ENCODE data around the gene RSKR. TPM values are rescaled to one million over a fixed set of nuclear protein-coding genes. Genes with fewer than 3 reads are reported as not detected.
A peak's percentile ranks its signal among the peaks of the same experiment; 100 is the strongest.

The RSKR gene
- total RNA-seq, 1 experiment from 2014 or later, result 5.0 TPM

DNA sequence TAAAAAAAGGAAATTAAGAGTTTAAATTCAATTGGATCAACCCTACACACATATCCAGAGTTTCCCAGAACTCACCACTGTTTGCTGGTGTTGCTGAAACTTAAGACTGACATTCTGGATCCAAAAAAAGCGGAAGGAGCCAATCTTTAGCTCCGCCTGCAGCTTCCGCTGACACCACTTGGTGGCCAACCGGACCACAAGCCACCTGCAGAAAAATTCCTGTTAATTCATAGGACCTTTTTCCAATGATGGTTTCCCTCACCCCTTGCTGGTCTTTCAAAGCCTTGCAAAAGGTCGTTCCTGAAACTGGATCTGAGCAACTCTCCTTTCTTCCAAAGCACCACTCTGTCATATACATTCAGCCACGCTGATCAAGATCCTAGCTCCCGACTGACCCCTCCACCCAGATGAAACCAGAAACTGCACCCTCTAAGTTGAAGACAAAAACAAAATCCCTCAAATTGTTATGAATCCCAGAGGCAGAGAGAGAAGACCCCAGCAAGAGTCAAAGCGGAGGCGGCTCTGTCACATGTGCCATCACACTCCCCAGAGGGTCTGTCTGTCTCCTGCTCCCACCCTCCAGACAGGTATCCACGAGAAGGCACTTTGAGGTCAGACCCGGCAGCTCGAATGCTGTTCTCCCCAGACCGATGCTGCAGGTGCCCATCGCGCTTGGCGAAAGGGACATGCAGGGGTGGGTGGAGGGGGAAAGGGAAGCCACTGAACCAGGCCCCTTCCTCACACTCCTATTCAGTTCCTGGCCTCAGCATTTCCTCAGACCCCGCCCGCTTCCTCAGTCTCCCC, 30.2 kb upstream of the RSKR start:
- Histone ChIP-seq H3K9me3 (replicated peaks) (no peaks in the 10 kb centered on the region), H3K4me1 (replicated peaks) (peaks cover 15% of the 10 kb centered on the region), H3K27ac (no peak overlapping the region), H3K4me3 (peak overlapping the region; percentile 59), H3K36me3 (peaks cover 65% of the 10 kb centered on the region), H3K27me3 (replicated peaks) (no peaks in the 10 kb centered on the region)
- peak in 1 of 2 experiments; percentile 51 for DNase-seq (ENCODE audit: low read depth in 1 of 2, low spot score in 2 of 2)

DNA sequence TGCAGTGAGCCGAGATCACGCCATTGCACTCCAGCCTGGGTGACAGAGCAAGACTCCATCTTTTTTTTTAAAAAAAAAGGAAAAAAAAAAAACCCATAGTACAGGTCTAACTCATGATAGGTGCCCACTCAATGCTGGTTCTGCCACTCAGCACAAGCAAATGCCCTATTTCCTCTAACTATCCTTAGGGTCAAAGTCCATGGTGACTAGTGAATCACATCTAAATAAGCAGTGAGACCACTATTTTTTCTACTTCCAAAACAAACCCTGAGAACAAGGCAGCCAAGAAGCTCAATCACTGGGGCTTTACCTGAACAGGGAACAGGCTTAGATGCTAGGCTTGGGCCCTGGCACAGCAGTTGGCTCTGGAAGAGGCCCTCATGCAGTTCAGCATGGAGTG, 27.6 kb upstream of the RSKR start:
- no peak overlapping the region for H3K27ac ChIP-seq
- no peaks in the 10 kb centered on the region for H3K27me3 ChIP-seq (replicated peaks)
- no peak overlapping the region for H3K4me3 ChIP-seq
- DNase-seq (ENCODE audit: low read depth in 1 of 2, low spot score in 2 of 2), result no peak
- H3K9me3 ChIP-seq (replicated peaks), result no peaks in the 10 kb centered on the region
- peaks cover 10% of the 10 kb centered on the region for H3K4me1 ChIP-seq (replicated peaks)
- peaks cover 76% of the 10 kb centered on the region for H3K36me3 ChIP-seq

DNA sequence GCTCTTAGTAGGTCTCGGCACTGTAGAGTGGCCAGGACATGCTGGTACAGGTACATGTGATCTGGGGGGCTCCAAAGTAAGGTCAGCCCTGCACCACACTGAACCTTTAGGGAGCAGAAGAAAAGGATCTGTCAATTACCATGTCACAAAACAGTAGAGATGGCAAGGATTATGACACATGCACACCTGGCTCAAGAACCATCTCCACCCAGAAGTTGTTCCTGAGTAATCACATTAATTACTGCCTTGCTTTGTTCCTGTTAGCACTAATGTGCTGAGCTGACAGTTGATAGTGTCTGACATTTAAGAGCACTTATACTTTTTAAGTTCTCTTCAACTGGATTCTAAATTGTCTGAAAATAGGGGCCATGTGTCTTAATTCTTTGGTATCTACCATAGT, 21.5 kb upstream of the RSKR start:
- Histone ChIP-seq H3K27me3 (replicated peaks) (no peaks in the 10 kb centered on the region), H3K9me3 (replicated peaks) (no peaks in the 10 kb centered on the region), H3K36me3 (peaks cover 95% of the 10 kb centered on the region), H3K4me1 (replicated peaks) (no peaks in the 10 kb centered on the region), H3K27ac (no peak overlapping the region), H3K4me3 (no peak overlapping the region)
- no peak for DNase-seq (ENCODE audit: low read depth in 1 of 2, low spot score in 2 of 2)

DNA sequence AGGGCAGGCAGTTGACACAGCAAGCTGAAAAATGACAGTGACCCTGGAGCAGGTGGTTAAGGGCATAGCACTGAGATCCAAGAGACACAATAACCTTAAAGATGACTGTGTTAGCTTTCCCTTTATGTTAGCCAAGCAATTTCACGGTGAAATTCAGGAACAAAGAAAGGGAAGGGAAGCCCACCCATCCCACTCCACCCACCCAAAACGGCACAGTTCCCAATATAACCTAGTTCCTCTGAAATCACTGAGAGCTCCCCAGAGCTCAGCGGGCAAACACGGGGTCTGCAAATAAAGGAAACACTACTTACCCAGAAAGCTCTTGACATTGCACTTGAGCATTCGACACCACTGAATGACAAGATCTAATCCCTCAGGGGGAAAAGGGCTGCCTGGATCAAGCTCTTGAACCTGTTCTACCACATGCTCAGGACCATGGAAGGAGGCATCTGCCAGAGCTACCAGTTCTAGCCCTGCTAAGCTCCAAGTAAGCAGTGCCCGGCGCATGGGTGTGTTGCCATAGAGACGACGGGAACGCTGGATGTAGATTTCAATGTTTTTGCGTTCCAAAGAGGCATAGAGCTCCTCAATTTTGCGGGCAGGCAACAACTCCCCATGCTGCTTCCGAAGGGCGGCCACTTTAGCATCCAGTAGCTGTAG, 20.4 kb upstream of the RSKR start:
- Histone ChIP-seq H3K27me3 (replicated peaks) (no peaks in the 10 kb centered on the region), H3K27ac (no peak overlapping the region), H3K9me3 (replicated peaks) (no peaks in the 10 kb centered on the region), H3K4me3 (no peak overlapping the region), H3K4me1 (replicated peaks) (no peaks in the 10 kb centered on the region), H3K36me3 (peaks cover 95% of the 10 kb centered on the region)
- DNase-seq (ENCODE audit: low read depth in 1 of 2, low spot score in 2 of 2), result no peak

DNA sequence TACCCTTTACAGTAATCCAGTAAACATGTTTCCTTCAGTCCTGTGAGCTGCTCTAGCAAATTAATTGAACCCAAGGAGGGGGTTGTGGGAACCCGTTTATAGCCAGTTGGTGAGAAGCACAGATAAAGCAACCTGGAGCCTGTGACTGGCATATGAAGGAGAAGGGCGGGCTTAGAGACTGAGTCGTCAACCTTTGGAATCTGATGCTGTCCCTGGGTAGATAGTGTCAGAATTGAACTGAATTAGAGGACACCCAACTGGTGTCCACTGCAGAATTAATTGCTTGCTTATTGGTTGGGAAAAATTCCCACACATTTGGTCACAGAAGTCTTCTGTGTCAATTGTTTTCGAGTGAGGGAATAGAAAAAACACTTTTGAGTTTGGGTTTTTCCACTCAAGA, 12.8 kb upstream of the RSKR start:
- Histone ChIP-seq H3K27ac (no peak overlapping the region), H3K4me1 (replicated peaks) (no peaks in the 10 kb centered on the region), H3K4me3 (no peak overlapping the region), H3K36me3 (peaks cover 77% of the 10 kb centered on the region), H3K27me3 (replicated peaks) (no peaks in the 10 kb centered on the region), H3K9me3 (replicated peaks) (no peaks in the 10 kb centered on the region)
- DNase-seq (ENCODE audit: low read depth in 1 of 2, low spot score in 2 of 2), result no peak

DNA sequence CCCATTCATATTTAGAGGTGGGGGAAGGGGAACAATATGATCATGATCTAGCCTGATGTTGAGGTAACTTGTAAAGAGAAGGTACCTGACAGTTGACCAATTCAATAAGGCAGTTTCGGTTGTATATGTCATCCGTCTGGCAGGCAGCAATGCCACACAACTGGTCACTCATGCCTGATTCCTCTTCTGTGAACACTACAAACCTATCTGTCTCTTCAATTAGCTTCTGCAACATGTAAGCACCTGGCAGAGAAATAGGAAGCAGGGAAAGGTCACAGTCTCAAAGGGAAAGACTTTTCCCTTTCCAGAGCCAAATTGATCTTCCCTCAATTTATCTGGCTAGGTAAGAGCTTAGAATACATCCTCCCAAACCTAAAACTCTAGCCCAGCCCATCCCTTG, 10.2 kb upstream of the RSKR start:
- H3K27ac ChIP-seq, result no peak overlapping the region
- no peak for DNase-seq (ENCODE audit: low read depth in 1 of 2, low spot score in 2 of 2)
- no peak overlapping the region for H3K4me3 ChIP-seq
- H3K36me3 ChIP-seq, result peaks cover 82% of the 10 kb centered on the region
- no peaks in the 10 kb centered on the region for H3K4me1 ChIP-seq (replicated peaks)
- no peaks in the 10 kb centered on the region for H3K27me3 ChIP-seq (replicated peaks)
- no peaks in the 10 kb centered on the region for H3K9me3 ChIP-seq (replicated peaks)

DNA sequence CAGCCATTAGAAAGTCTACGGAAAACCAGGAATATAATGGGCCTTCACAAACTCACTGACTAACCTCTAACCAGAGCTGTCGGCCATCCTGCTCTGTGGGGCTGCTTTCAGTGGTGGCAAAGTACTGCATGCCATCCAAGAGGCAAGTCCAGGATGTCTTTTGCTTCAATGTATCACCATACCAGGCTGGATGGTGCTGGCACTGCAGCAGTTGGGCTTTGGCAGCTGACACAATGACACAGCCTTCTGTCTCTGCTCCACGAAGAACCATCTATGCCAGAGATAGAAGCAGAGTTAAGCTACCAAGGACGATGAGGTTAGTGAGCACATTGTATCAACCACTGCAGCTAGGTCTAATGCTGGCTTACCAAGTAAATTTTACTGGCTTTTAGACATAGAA, 9.7 kb upstream of the RSKR start:
- DNase-seq (ENCODE audit: low read depth in 1 of 2, low spot score in 2 of 2), result no peak
- H3K4me3 ChIP-seq, result no peak overlapping the region
- H3K27me3 ChIP-seq (replicated peaks), result no peaks in the 10 kb centered on the region
- no peaks in the 10 kb centered on the region for H3K9me3 ChIP-seq (replicated peaks)
- H3K27ac ChIP-seq, result no peak overlapping the region
- H3K36me3 ChIP-seq, result peaks cover 86% of the 10 kb centered on the region
- no peaks in the 10 kb centered on the region for H3K4me1 ChIP-seq (replicated peaks)

DNA sequence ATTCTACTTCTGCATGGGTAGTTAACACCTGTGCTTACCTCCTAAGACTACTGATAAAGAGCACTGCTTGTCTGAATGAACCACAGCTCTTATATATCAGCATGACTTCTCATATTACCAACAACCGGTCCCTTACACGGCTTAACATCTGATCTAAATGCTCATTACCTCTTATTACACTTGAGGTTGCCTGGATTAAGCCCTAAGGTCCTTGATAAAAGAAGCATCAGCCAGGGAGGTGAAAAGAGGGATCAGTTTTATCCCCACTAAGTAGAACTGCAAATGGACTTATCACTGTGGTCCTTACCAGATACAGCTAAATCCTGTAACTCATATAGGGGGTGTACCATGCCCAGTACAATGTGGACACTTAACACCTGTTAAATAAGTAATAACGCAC, 8.2 kb upstream of the RSKR start:
- no peaks in the 10 kb centered on the region for H3K4me1 ChIP-seq (replicated peaks)
- H3K27ac ChIP-seq, result no peak overlapping the region
- peaks cover 89% of the 10 kb centered on the region for H3K36me3 ChIP-seq
- no peak for DNase-seq (ENCODE audit: low read depth in 1 of 2, low spot score in 2 of 2)
- no peak overlapping the region for H3K4me3 ChIP-seq
- H3K9me3 ChIP-seq (replicated peaks), result no peaks in the 10 kb centered on the region
- H3K27me3 ChIP-seq (replicated peaks), result no peaks in the 10 kb centered on the region

DNA sequence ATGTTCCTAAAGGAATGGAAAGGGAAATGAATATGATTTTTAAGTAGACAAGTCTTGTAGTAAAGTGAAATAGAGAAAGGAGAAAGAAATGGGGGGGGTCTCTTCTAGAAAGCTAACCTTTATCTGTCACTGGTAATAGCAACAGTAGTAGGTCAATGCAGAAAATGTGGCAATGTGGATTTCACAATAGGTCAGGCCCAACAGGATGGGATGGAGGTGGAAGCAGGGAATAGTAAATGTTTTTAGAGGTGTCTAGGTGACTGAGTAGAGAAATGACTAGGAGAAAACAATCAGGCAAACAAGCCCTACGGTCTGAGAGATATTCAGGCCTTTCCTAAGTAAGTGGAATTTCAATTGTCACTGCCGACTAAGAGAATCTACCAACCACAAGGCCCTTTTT, 6.0 kb upstream of the RSKR start:
- no peak for DNase-seq (ENCODE audit: low read depth in 1 of 2, low spot score in 2 of 2)
- Histone ChIP-seq H3K27ac (no peak overlapping the region), H3K4me1 (replicated peaks) (no peaks in the 10 kb centered on the region), H3K9me3 (replicated peaks) (no peaks in the 10 kb centered on the region), H3K4me3 (no peak overlapping the region), H3K27me3 (replicated peaks) (no peaks in the 10 kb centered on the region), H3K36me3 (peaks cover 96% of the 10 kb centered on the region)

DNA sequence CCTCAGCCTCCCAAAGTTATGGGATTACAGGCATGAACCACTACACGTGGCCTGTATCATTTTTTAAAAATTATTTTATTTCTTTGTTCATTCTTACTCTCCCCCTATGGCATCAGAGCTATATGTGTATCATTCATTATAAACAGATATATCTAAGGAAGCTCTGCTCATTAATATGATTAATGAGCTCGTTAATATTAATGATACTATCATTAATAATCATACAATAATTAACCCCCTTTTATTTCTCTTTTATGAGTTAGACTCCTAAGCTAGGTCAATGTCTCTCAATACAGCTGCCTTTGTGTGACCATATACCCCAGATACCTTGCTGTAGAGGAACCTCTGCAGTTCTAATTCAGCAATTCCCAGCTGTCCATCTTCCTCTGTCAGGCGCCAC, 4.5 kb upstream of the RSKR start:
- Histone ChIP-seq H3K36me3 (peaks cover 95% of the 10 kb centered on the region), H3K4me3 (no peak overlapping the region), H3K27me3 (replicated peaks) (no peaks in the 10 kb centered on the region), H3K27ac (no peak overlapping the region), H3K9me3 (replicated peaks) (no peaks in the 10 kb centered on the region), H3K4me1 (replicated peaks) (no peaks in the 10 kb centered on the region)
- no peak for DNase-seq (ENCODE audit: low read depth in 1 of 2, low spot score in 2 of 2)

DNA sequence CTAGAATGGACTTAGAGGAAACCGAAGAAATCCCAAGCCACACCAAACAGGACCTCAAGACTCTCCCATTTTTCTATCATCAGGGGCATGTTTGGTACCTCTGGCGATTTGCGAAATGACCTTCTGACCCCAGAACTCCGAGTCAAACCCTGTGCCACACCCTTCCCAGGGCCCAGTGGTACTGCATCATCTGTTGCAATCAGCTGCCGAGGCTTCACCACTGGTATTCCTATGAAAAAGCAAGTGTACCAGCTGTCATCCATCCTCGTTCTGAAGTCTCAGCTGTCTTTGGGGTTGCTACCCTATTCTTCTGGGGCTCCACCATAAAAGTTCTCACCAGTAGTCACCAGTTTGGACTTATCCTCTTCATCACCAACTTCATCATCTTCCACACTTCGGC, 2.3 kb upstream of the RSKR start:
- H3K36me3 ChIP-seq, result peaks cover 89% of the 10 kb centered on the region
- DNase-seq (ENCODE audit: low read depth in 1 of 2, low spot score in 2 of 2), result no peak
- H3K27ac ChIP-seq, result no peak overlapping the region
- no peaks in the 10 kb centered on the region for H3K4me1 ChIP-seq (replicated peaks)
- no peaks in the 10 kb centered on the region for H3K27me3 ChIP-seq (replicated peaks)
- no peaks in the 10 kb centered on the region for H3K9me3 ChIP-seq (replicated peaks)
- no peak overlapping the region for H3K4me3 ChIP-seq

DNA sequence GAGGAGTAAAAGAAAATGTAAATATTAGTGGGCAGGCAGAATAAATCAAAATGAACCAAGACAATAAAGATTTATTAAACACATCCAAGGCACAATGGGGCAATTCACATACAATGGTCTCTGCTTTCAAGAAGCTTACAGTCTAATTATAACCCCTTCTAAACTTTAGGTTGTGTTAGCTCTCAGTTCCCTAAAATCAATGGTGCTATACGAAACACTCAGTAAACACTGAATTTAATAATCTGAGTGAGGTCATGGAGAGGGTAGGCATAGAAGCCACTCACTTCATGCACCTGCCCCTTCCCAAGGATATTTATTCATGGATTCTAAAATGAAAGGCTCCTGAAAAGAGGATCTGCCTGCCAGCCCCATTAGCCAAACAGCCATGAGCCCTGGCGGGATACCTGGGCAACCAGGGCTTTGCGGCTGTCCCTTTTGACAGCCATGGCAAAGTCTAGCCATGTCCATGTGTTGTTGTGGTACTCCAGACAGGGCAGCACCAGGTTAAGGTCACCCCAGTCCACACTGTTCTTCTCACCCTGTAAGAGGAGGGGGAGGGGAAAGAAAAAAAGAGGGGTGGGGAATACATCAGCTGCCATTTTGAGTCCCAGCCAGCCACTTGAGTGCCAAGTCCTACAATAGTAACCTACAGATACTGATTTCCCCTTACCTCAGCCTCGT, 1.4 kb upstream of the RSKR start:
- DNase-seq (ENCODE audit: low read depth in 1 of 2, low spot score in 2 of 2), result no peak
- Histone ChIP-seq H3K9me3 (replicated peaks) (no peaks in the 10 kb centered on the region), H3K36me3 (peaks cover 80% of the 10 kb centered on the region), H3K4me1 (replicated peaks) (no peaks in the 10 kb centered on the region), H3K27ac (no peak overlapping the region), H3K27me3 (replicated peaks) (no peaks in the 10 kb centered on the region), H3K4me3 (no peak overlapping the region)

DNA sequence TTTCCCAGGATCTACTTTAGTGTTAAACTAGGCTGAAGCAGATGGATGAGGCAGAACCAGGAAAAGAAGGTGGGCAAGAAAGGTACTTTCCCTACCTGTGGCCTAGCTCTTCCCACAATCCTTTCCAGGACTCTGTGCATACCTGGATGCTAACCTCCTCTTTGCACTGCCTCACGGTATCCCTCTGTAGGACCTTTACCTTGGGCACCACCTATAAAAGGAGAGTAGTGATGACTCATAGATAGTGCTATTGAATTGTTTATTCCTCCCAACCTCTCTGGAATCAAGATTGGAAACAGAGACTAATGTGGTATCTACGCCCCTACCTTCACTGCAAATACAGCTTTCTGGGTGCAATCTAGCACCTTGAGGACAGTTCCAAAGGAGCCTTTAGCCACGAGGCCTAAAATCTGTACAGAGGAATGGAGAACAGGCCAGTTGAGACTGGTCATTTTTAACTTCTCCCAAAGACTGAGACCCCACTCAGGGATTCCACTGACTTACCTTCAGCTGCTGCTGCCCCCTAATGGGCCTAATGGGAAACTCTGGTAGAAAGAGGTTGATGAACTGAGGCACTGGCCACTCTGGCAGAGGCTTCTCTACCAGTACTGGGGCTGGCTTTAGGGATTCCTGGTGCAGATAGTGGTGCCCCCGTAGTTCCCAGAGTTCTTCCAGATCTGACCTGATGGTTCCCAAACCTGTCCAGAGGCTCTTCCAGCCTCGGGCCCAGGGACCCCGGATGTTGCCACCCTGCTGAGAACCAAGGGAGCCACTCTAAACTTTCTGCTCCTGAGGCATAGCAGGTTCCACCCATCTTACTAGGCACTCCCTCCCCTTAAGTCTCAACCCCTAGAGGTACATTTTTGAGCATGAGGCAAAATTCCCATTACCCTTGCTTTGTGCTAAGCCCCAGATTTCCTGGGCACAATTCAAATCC, 781 bp downstream of the RSKR start:
- no peak for DNase-seq (ENCODE audit: low read depth in 1 of 2, low spot score in 2 of 2)
- no peaks in the 10 kb centered on the region for H3K9me3 ChIP-seq (replicated peaks)
- H3K27ac ChIP-seq, result no peak overlapping the region
- H3K4me3 ChIP-seq, result no peak overlapping the region
- H3K4me1 ChIP-seq (replicated peaks), result no peaks in the 10 kb centered on the region
- H3K27me3 ChIP-seq (replicated peaks), result no peaks in the 10 kb centered on the region
- peaks cover 58% of the 10 kb centered on the region for H3K36me3 ChIP-seq

Measured in SJSA1 (cell line).